HepG2 (cell line): ENCODE measurements around the gene CCDC175. TPM values are rescaled to one million over a fixed set of nuclear protein-coding genes. Genes with fewer than 3 reads are reported as not detected.

Experiments
- CBFB ChIP-seq: sonication (generic); formaldehyde crosslinking; IDR thresholded peaks from 2 replicates; pipeline ENCODE4 v1.4.0; 2020; ENCODE audit warnings: missing genetic modification reagents
- CERS6 ChIP-seq: sonication (generic); formaldehyde crosslinking; IDR thresholded peaks from 2 replicates; pipeline ENCODE4 v1.5.0; 2020; ENCODE audit warnings: missing genetic modification reagents
- DPF2 ChIP-seq: sonication (generic); formaldehyde crosslinking; IDR thresholded peaks from 2 replicates; pipeline ENCODE4 v1.4.0; 2020; ENCODE audit warnings: mild to moderate bottlenecking, low read depth, missing genetic modification reagents, borderline replicate concordance
- ETS1 ChIP-seq: sonication (generic); formaldehyde crosslinking; IDR thresholded peaks from 2 replicates; pipeline ENCODE4 v1.4.0; 2020; ENCODE audit warnings: missing genetic modification reagents
- KIAA2018 ChIP-seq: sonication (generic); formaldehyde crosslinking; IDR thresholded peaks from 2 replicates; pipeline ENCODE4 v1.5.0; 2020; ENCODE audit warnings: mild to moderate bottlenecking, missing genetic modification reagents, borderline replicate concordance
- LBX2 ChIP-seq: sonication (generic); formaldehyde crosslinking; IDR thresholded peaks from 2 replicates; pipeline ENCODE4 v1.5.0; 2020; ENCODE audit warnings: missing genetic modification reagents, mild to moderate bottlenecking, borderline replicate concordance
- POLR2G ChIP-seq: fragments of 200-400 bp; formaldehyde crosslinking; IDR thresholded peaks from 2 replicates; pipeline ENCODE4 v1.6.1; 2018; ENCODE audit warnings: mild to moderate bottlenecking, low read depth, low read length, moderate library complexity
- TERF1 ChIP-seq: sonication (generic); formaldehyde crosslinking; IDR thresholded peaks from 2 replicates; pipeline ENCODE4 v1.8.0; 2022; ENCODE audit warnings: mild to moderate bottlenecking, missing genetic modification reagents, moderate library complexity
- ZBTB37 ChIP-seq: sonication (generic); formaldehyde crosslinking; IDR thresholded peaks from 2 replicates; pipeline ENCODE4 v1.4.0; 2020; ENCODE audit warnings: mild to moderate bottlenecking, missing genetic modification reagents
- ZNF550 ChIP-seq: sonication (generic); formaldehyde crosslinking; IDR thresholded peaks from 2 replicates; pipeline ENCODE4 v1.4.0; 2020; ENCODE audit warnings: mild to moderate bottlenecking, missing genetic modification reagents, borderline replicate concordance
- ZNF850 ChIP-seq: sonication (generic); formaldehyde crosslinking; conservative IDR thresholded peaks from 2 replicates; pipeline ENCODE4 v1.9.0; 2021; ENCODE audit warnings: mild to moderate bottlenecking, missing genetic modification reagents
- polyA plus RNA-seq, 8 experiments: library from polyadenylated mRNA; depleted of rRNA in 3 of 8; stranded (reverse) in 7 of 8; unstranded in 1 of 8; fragments of >200 nt; fragmentation: Illumina TruSeq in 4 of 8; extraction: Trizol in 4 of 8; gene quantifications; 2 replicates each; pipeline versions ENCODE4 v1.2.1 to v1.2.3, GENCODE V29; 2011 to 2016; ENCODE audit warnings: low read depth in 4 of 8, missing spikeins in 1 of 8, mixed read lengths in 1 of 8; ENCODE audit not compliant: insufficient read depth in 1 of 8
- total RNA-seq, 5 experiments: library from RNA; depleted of rRNA; stranded (reverse); fragments of >200 nt; fragmentation: Illumina TruSeq; extraction: Trizol; gene quantifications; 2 replicates each; pipeline ENCODE4 v1.2.3, GENCODE V29; 2016; ENCODE audit warnings: low read depth in 1 of 5

The CCDC175 gene
- total and polyA plus RNA-seq, 2 of the 13 experiments (the other 11 are each of a cell fraction or from before 2014, with no cell fraction given), result not detected

- peak; percentile 98 for TF ChIP-seq TERF1 (CRISPR knock-in tag)
- no peak for TF ChIP-seq DPF2 (CRISPR knock-in tag)
- peak; percentile 94 for TF ChIP-seq KIAA2018
- TF ChIP-seq CERS6 (CRISPR knock-in tag), result peak; percentile 76; the same call in 1 of the 2 replicates
- TF ChIP-seq CBFB, result peak; percentile 70
- no peak for TF ChIP-seq ZBTB37 (CRISPR knock-in tag)
- TF ChIP-seq ZNF850, result 0 out of 2 replicates have a peak, but pooled peaks have one; percentile 76
- TF ChIP-seq ZNF550, result peak; percentile 83; the same call in 1 of the 2 replicates
- TF ChIP-seq POLR2G, result peak; percentile 89
- peak; percentile 87; the same call in 1 of the 2 replicates for TF ChIP-seq LBX2 (CRISPR knock-in tag)
- peak; percentile 98; the same call in 1 of the 2 replicates for TF ChIP-seq ETS1
These were observed 92.6 kb downstream of the CCDC175 start, which contains the start of the genes JKAMP and L3HYPDH (continued) for GRCh38 chr14:59483819-59484638.
